SK-N-SH (cell line): ENCODE data around the gene DDX41. TPM values are rescaled to one million over a fixed set of nuclear protein-coding genes. Genes with fewer than 3 reads are reported as not detected.

Experiments
- CTCF ChIA-PET: fragments of 300-600, 350-600 bp; formaldehyde crosslinking; extraction: SDS; loops from one replicate; lab custom pipeline; 2021; lab: Yijun Ruan, JAX
- POLR2A ChIA-PET: fragments of 350-600 bp; sonication (Branson Sonifier 250); formaldehyde crosslinking; extraction: SDS; loops from one replicate; lab custom pipeline; 2020; ENCODE audit warnings: antibody characterized with exemption, inconsistent platforms; lab: Yijun Ruan, JAX
- DNase-seq: peaks from one replicate; pipeline ENCODE4 v3.0.0; 2012
- H2AFZ ChIP-seq: fragments of 200-600 bp; sonication (generic); 2 replicates; pipeline ENCODE4 v1.8.1; 2016; ENCODE audit warnings: antibody characterized with exemption, mild to moderate bottlenecking, low read depth
- H3F3A ChIP-seq: fragments of 200-600 bp; sonication (generic); replicated peaks from 2 replicates; pipeline ENCODE3; 2016; ENCODE audit warnings: antibody characterized with exemption, mild to moderate bottlenecking; ENCODE audit not compliant: insufficient read depth
- H3K27ac ChIP-seq, 2 experiments: fragments of 200-500 bp in 1 of 2; fragments of 200-600 bp in 1 of 2; sonication (Bioruptor generic) in 1 of 2; sonication (generic), shearing (Covaris generic) in 1 of 2; 2 replicates each; pipeline versions ENCODE4 v1.5.1 to v1.6.1; 2014 to 2016; ENCODE audit warnings: low read depth in 2 of 2, inconsistent platforms in 1 of 2, low read length in 1 of 2, mild to moderate bottlenecking in 1 of 2, mixed read lengths in 1 of 2
- H3K27me3 ChIP-seq: fragments of 200-600 bp; sonication (generic), shearing (Covaris generic); 2 replicates; pipeline ENCODE4 v1.6.1; 2016; ENCODE audit warnings: mixed run types; ENCODE audit not compliant: insufficient read depth
- H3K36me3 ChIP-seq, 2 experiments: fragments of 200-500 bp in 1 of 2; fragments of 200-600 bp in 1 of 2; sonication (Bioruptor generic) in 1 of 2; sonication (generic) in 1 of 2; replicated peaks in 1 of 2; 2 replicates each; pipeline versions ENCODE3 to v1.5.1; 2014 to 2016; ENCODE audit warnings: low read length in 1 of 2, mild to moderate bottlenecking in 1 of 2; ENCODE audit not compliant: insufficient read depth in 2 of 2, control insufficient read depth in 1 of 2
- H3K4me1 ChIP-seq, 2 experiments: fragments of 200-500 bp in 1 of 2; fragments of 200-600 bp in 1 of 2; sonication (Bioruptor generic) in 1 of 2; sonication (generic), shearing (Covaris generic) in 1 of 2; 2 replicates each; pipeline versions ENCODE4 v1.5.1 to v1.6.1; 2014 to 2016; ENCODE audit warnings: low read depth in 1 of 2, low read length in 1 of 2, mixed run types in 1 of 2; ENCODE audit not compliant: insufficient read depth in 2 of 2, control insufficient read depth in 1 of 2
- H3K4me2 ChIP-seq: fragments of 200-600 bp; sonication (generic), shearing (Covaris generic); 2 replicates; pipeline ENCODE4 v1.6.1; 2017; ENCODE audit warnings: mixed run types
- H3K4me3 ChIP-seq, 2 experiments: fragments of 200-500 bp in 1 of 2; fragments of 200-600 bp in 1 of 2; sonication (Bioruptor generic) in 1 of 2; sonication (generic), shearing (Covaris generic) in 1 of 2; 2 replicates each; pipeline versions ENCODE4 v1.5.1 to v1.8.1; 2014 to 2016; ENCODE audit warnings: low read depth in 2 of 2, inconsistent platforms in 1 of 2, low read length in 1 of 2, mild to moderate bottlenecking in 1 of 2, mixed read lengths in 1 of 2, moderate library complexity in 1 of 2
- H3K79me2 ChIP-seq: fragments of 200-600 bp; sonication (generic); 2 replicates; pipeline ENCODE4 v1.8.1; 2017; ENCODE audit warnings: mild to moderate bottlenecking; ENCODE audit not compliant: insufficient read depth
- H3K9ac ChIP-seq: fragments of 200-600 bp; sonication (generic); 2 replicates; pipeline ENCODE4 v1.6.1; 2017; ENCODE audit warnings: mixed run types
- H3K9me2 ChIP-seq: fragments of 200-600 bp; sonication (generic); 2 replicates; pipeline ENCODE4 v1.6.1; 2017; ENCODE audit warnings: mixed run types
- H3K9me3 ChIP-seq: fragments of 200-600 bp; sonication (generic); 2 replicates; pipeline ENCODE4 v1.6.1; 2017; ENCODE audit warnings: mixed run types, mild to moderate bottlenecking, moderate library complexity
- H4K20me1 ChIP-seq: fragments of 200-600 bp; sonication (generic); 2 replicates; pipeline ENCODE4 v1.6.1; 2017; ENCODE audit warnings: mild to moderate bottlenecking, mixed run types; ENCODE audit not compliant: insufficient read depth
- ELF1 ChIP-seq: IDR thresholded peaks from 2 replicates; pipeline ENCODE4 v1.4.0; 2012
- EZH2phosphoT487 ChIP-seq: fragments of 200-600 bp; sonication (generic); IDR thresholded peaks from 2 replicates; pipeline ENCODE4 v1.6.1; 2017; ENCODE audit warnings: low read depth, mixed run types, mild to moderate bottlenecking, antibody characterized with exemption, moderate library complexity, borderline replicate concordance
- FOSL2 ChIP-seq: IDR thresholded peaks from 2 replicates; pipeline ENCODE4 v1.4.0; 2012; ENCODE audit warnings: low read depth, mild to moderate bottlenecking, moderate library complexity, borderline replicate concordance
- FOXJ3 ChIP-seq: sonication (generic); formaldehyde crosslinking; IDR thresholded peaks from 2 replicates; pipeline ENCODE4 v1.5.1; 2020; ENCODE audit warnings: mild to moderate bottlenecking, missing genetic modification reagents
- FOXM1 ChIP-seq: IDR thresholded peaks from 2 replicates; pipeline ENCODE4 v1.4.0; 2012; ENCODE audit warnings: low read depth, mild to moderate bottlenecking
- JUND ChIP-seq: IDR thresholded peaks from 2 replicates; pipeline ENCODE4 v1.4.0; 2012
- MEF2A ChIP-seq: IDR thresholded peaks from 2 replicates; pipeline ENCODE4 v1.4.0; 2012; ENCODE audit warnings: low read depth, borderline replicate concordance
- MXI1 ChIP-seq: IDR thresholded peaks from 2 replicates; pipeline ENCODE4 v1.6.1; 2012; ENCODE audit warnings: mild to moderate bottlenecking, low read depth, low read length, improper control_type of control experiment
- NFIC ChIP-seq: IDR thresholded peaks from 2 replicates; pipeline ENCODE4 v1.4.0; 2012; ENCODE audit warnings: borderline replicate concordance
- NRF1 ChIP-seq: IDR thresholded peaks from 2 replicates; pipeline ENCODE4 v1.6.1; 2012; ENCODE audit warnings: low read depth, mild to moderate bottlenecking, low read length
- POLR2AphosphoS5 ChIP-seq: IDR thresholded peaks from 2 replicates; pipeline ENCODE4 v1.6.1; 2012; ENCODE audit warnings: low read depth, low read length
- RCOR1 ChIP-seq: fragments of 150-350 bp; IDR thresholded peaks from 2 replicates; pipeline ENCODE4 v1.6.1; 2017; ENCODE audit warnings: antibody characterized with exemption, low read length
- RFX5 ChIP-seq: IDR thresholded peaks from 2 replicates; pipeline ENCODE4 v1.6.1; 2012; ENCODE audit warnings: mild to moderate bottlenecking, improper control_type of control experiment, low read length
- RXRA ChIP-seq: IDR thresholded peaks from 2 replicates; pipeline ENCODE4 v1.4.0; 2012; ENCODE audit warnings: low read depth, mild to moderate bottlenecking, borderline replicate concordance
- TAF1 ChIP-seq: IDR thresholded peaks from 2 replicates; pipeline ENCODE4 v1.6.1; 2012; ENCODE audit warnings: low read depth, mild to moderate bottlenecking, low read length, moderate library complexity, borderline replicate concordance
- TCF12 ChIP-seq: IDR thresholded peaks from 2 replicates; pipeline ENCODE4 v1.4.0; 2012
- TEAD4 ChIP-seq: IDR thresholded peaks from 2 replicates; pipeline ENCODE4 v1.4.0; 2012; ENCODE audit warnings: mild to moderate bottlenecking, borderline replicate concordance; ENCODE audit not compliant: insufficient read depth
- USF2 ChIP-seq: fragments of 150-350 bp; IDR thresholded peaks from 2 replicates; pipeline ENCODE4 v1.6.1; 2017; ENCODE audit warnings: antibody characterized with exemption, low read length, low read depth, borderline replicate concordance
- YY1 ChIP-seq: IDR thresholded peaks from 2 replicates; pipeline ENCODE4 v1.4.0; 2012; ENCODE audit warnings: low read depth, mild to moderate bottlenecking
- WGBS: methylation state at CpG from one replicate; pipeline ENCODE4 v1.1.6; 2017; ENCODE audit warnings: low lambda C conversion rate; 5-methylcytosine and 5-hydroxymethylcytosine counted together
- polyA plus RNA-seq, 3 experiments: library from polyadenylated mRNA; depleted of rRNA; stranded (reverse); fragments of >200 nt; gene quantifications; 2 replicates each; pipeline ENCODE4 v1.2.3, GENCODE V29; 2012
- TF ChIP-seq, protein P1 (sequence below): fragments of 150-350 bp; IDR thresholded peaks from 2 replicates; pipeline ENCODE4 v1.6.1; 2016; ENCODE audit warnings: mild to moderate bottlenecking, low read depth, low read length
- TF ChIP-seq, protein P2 (sequence below): IDR thresholded peaks from 2 replicates; pipeline ENCODE4 v1.6.1; 2012; ENCODE audit warnings: mild to moderate bottlenecking, low read depth, low read length, moderate library complexity
- TF ChIP-seq, protein P3 (sequence below): IDR thresholded peaks from 2 replicates; pipeline ENCODE4 v1.4.0; 2012; ENCODE audit warnings: low read depth
- TF ChIP-seq, protein P4 (sequence below): IDR thresholded peaks from 2 replicates; pipeline ENCODE4; 2012

The DDX41 gene
- polyA plus RNA-seq, 1 of the 3 experiments (the other 2 are of a cell fraction), result 176 TPM

DNA sequence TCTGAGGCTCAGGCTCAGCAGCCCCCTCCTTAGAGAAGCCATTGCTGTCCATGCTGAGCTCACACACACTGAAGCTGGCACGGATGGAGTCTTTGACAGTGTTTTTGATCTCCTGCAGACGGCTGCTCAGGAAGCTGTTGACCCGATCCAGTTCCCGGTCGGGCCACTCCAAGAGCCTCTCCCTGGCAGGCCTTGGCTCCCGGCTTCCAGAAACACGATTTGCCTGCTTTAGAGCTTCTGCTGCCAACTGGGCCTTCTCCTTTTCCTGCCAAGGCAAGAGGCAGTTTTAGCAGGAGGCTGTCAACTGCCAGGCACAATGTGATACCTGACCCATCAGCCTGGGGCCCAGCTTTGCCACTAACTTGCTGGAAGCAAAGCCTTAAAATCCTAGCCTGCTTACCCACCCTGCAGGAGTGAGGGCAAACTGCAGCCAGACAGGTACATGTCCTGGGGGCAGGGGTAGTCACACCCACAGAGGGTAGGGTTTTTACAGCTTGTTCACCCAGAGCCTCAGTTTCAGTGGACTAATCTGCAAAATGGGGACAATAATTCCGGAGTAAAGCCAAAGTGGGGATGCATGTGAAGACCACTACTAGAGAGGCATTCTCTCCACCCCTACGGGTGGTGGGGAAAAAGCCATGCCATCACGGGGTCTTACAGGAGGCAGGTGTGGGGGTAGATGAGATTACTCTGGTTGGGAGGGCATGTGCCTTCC is 8.3 kb upstream of the DDX41 start:
- Histone ChIP-seq H3K9ac (no peak overlapping the region), H3K4me3 (no peak overlapping the region), H3K9me2 (no peaks in the 10 kb centered on the region), H3K36me3 (peaks cover 23 to 88% of the 10 kb centered on the region in 2 experiments), H3K4me1 (peaks cover 0 to 12% of the 10 kb centered on the region in 2 experiments; a peak in 1 of 4 replicates), H2AFZ (no peak overlapping the region), H3K4me2 (no peak overlapping the region), H4K20me1 (no peaks in the 10 kb centered on the region), H3K9me3 (no peaks in the 10 kb centered on the region), H3K27ac (no peak overlapping the region), H3K79me2 (0 out of 2 replicates have a peak, but pooled peaks cover 7% of the 10 kb centered on the region), H3K27me3 (no peaks in the 10 kb centered on the region), H3F3A (no peaks in the 10 kb centered on the region)
- no peak for DNase-seq
- CTCF ChIA-PET, result interaction anchor here (0.9 to 1.2 kb wide), 3 partner anchors 8 to 34 kb away, joined by 3 read pairs; partner anchors contain the start of gene DDX41
- TF ChIP-seq TEAD4, result no peak
- no peak for TF ChIP-seq RCOR1
- TF ChIP-seq RXRA, result no peak
- TF ChIP-seq FOXJ3 (CRISPR knock-in tag), result no peak
- no peak for TF ChIP-seq RFX5
- no peak for TF ChIP-seq YY1
- TF ChIP-seq EZH2phosphoT487, result no peak
- no peak for TF ChIP-seq TAF1
- no peak for TF ChIP-seq USF2
- TF ChIP-seq, protein P1, sequence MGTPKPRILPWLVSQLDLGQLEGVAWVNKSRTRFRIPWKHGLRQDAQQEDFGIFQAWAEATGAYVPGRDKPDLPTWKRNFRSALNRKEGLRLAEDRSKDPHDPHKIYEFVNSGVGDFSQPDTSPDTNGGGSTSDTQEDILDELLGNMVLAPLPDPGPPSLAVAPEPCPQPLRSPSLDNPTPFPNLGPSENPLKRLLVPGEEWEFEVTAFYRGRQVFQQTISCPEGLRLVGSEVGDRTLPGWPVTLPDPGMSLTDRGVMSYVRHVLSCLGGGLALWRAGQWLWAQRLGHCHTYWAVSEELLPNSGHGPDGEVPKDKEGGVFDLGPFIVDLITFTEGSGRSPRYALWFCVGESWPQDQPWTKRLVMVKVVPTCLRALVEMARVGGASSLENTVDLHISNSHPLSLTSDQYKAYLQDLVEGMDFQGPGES, result no peak
- no peak for TF ChIP-seq ELF1
- TF ChIP-seq JUND, result no peak
- TF ChIP-seq NRF1, result no peak
- no peak for TF ChIP-seq FOXM1
- no peak for TF ChIP-seq MEF2A
- POLR2A ChIA-PET, result no interaction called here
- 92% methylated on average over 10 of the region's 10 CpGs for WGBS

- H3K9me3 ChIP-seq, result no peaks in the 10 kb centered on the region
- H2AFZ ChIP-seq, result no peak overlapping the region
- peaks cover 3% of the 10 kb centered on the region for H3F3A ChIP-seq
- H4K20me1 ChIP-seq, result no peaks in the 10 kb centered on the region
- no peak overlapping the region for H3K9ac ChIP-seq
- DNase-seq, result no peak
- H3K27me3 ChIP-seq, result no peaks in the 10 kb centered on the region
- CTCF ChIA-PET, result interaction anchor here (0.9 kb wide), 1 partner anchor 33 kb away, joined by 3 read pairs; no protein-coding TSS in a partner anchor
- no peak overlapping the region for H3K4me3 ChIP-seq
- peaks cover 0 to 6% of the 10 kb centered on the region in 2 experiments; a peak in 1 of 4 replicates for H3K4me1 ChIP-seq
- H3K79me2 ChIP-seq, result peaks cover 8% of the 10 kb centered on the region; the same call in 1 of the 2 replicates
- no peak overlapping the region for H3K27ac ChIP-seq
- no peak overlapping the region for H3K4me2 ChIP-seq
- POLR2A ChIA-PET, result interaction anchor here (0.8 kb wide), 1 partner anchor 18 kb away, joined by 3 read pairs; no protein-coding TSS in a partner anchor
- WGBS, result 91% methylated on average over 10 of the region's 12 CpGs
- H3K9me2 ChIP-seq, result no peaks in the 10 kb centered on the region
- peaks cover 24 to 85% of the 10 kb centered on the region in 2 experiments for H3K36me3 ChIP-seq
- TF ChIP-seq, protein P2, sequence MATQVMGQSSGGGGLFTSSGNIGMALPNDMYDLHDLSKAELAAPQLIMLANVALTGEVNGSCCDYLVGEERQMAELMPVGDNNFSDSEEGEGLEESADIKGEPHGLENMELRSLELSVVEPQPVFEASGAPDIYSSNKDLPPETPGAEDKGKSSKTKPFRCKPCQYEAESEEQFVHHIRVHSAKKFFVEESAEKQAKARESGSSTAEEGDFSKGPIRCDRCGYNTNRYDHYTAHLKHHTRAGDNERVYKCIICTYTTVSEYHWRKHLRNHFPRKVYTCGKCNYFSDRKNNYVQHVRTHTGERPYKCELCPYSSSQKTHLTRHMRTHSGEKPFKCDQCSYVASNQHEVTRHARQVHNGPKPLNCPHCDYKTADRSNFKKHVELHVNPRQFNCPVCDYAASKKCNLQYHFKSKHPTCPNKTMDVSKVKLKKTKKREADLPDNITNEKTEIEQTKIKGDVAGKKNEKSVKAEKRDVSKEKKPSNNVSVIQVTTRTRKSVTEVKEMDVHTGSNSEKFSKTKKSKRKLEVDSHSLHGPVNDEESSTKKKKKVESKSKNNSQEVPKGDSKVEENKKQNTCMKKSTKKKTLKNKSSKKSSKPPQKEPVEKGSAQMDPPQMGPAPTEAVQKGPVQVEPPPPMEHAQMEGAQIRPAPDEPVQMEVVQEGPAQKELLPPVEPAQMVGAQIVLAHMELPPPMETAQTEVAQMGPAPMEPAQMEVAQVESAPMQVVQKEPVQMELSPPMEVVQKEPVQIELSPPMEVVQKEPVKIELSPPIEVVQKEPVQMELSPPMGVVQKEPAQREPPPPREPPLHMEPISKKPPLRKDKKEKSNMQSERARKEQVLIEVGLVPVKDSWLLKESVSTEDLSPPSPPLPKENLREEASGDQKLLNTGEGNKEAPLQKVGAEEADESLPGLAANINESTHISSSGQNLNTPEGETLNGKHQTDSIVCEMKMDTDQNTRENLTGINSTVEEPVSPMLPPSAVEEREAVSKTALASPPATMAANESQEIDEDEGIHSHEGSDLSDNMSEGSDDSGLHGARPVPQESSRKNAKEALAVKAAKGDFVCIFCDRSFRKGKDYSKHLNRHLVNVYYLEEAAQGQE, result no peak
- TF ChIP-seq MXI1, result no peak
- TF ChIP-seq TCF12, result no peak
- TF ChIP-seq POLR2AphosphoS5, result no peak
- TF ChIP-seq, protein P3, sequence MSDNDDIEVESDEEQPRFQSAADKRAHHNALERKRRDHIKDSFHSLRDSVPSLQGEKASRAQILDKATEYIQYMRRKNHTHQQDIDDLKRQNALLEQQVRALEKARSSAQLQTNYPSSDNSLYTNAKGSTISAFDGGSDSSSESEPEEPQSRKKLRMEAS, result no peak
- TF ChIP-seq NFIC, result no peak
- TF ChIP-seq, protein P4, sequence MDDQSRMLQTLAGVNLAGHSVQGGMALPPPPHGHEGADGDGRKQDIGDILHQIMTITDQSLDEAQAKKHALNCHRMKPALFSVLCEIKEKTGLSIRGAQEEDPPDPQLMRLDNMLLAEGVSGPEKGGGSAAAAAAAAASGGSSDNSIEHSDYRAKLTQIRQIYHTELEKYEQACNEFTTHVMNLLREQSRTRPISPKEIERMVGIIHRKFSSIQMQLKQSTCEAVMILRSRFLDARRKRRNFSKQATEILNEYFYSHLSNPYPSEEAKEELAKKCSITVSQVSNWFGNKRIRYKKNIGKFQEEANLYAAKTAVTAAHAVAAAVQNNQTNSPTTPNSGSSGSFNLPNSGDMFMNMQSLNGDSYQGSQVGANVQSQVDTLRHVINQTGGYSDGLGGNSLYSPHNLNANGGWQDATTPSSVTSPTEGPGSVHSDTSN, result no peak
- TF ChIP-seq FOSL2, result no peak
- no peak for TF ChIP-seq RXRA
These were observed 7.8 kb upstream of the DDX41 start for GRCh38 chr5:177524539-177524900.
